Measurements from ENCODE around the gene CYTH1. TPM values are rescaled to one million over a fixed set of nuclear protein-coding genes. Genes with fewer than 3 reads are reported as not detected.

The CYTH1 gene
- total and polyA plus RNA-seq, 5 donors from 2014 or later, result 202 to 487 (median 206) TPM

DNA sequence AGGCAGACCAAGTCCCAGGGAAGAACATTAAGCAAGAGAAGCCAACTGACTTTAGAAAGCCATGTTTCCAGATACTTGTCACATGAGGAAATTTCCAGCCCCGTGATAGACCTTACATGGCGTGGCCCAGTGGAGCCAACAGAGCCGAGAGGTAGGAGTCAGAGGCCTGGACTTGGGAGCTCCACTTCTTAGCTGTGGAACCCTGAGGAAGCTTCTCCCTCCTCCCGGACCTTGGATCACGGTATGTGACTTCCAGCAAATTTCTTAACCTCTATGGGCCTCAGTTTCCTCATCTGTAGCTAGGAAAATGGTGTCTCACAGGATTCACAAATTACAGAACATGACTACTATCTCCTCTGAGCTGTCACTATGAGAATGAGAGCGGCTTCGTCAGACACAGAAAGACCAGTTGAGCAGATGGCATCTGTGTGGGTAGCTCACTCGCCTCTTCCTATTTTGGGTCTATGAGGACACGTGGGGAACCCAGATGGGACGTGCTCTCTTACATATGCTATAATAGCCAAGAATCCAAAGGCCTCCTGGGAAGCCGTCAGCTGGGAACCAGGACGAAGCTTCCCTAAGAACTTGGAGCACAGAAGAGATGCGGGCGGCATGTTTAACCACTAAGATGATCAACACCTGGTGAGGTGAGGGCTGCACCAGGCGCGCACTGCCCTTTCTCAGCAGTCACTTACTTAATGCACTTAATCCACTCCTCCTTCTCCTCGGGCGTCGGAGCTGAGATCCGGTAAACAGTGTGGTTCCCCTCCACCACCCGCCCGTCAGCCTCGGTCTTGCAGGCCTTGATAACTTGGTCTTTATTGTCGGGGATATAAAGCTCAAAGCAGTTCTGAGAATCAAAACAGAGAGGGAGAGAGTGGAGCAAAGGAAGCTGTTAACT lies 102.3 kb downstream of the CYTH1 start:
- H3K4me3 Mint-ChIP-seq, result no peak overlapping the region
- no peak overlapping the region for H3K27ac ChIP-seq (ENCODE audit: insufficient read depth, low read length, poor library complexity, severe bottlenecking)
- DNase-seq, result no peak
- H3K27ac Mint-ChIP-seq, result no peak overlapping the region
- no peaks in the 10 kb centered on the region for H3K4me1 ChIP-seq (ENCODE audit: control insufficient read depth, insufficient read depth, low read length, poor library complexity, severe bottlenecking)
- peaks cover 35% of the 10 kb centered on the region for H3K36me3 Mint-ChIP-seq
- no peaks in the 10 kb centered on the region for H3K27me3 Mint-ChIP-seq
- ATAC-seq (ENCODE audit: low read depth in 2 of 2), result no peak
- peaks cover 0 to 3% (median 0%) of the 10 kb centered on the region in 4 donors for H3K4me1 Mint-ChIP-seq
- H3K27me3 ChIP-seq (ENCODE audit: control insufficient read depth, insufficient read depth, low read length), result no peaks in the 10 kb centered on the region
- H3K4me3 ChIP-seq (ENCODE audit: low read depth, low read length), result no peak overlapping the region
- H3K9me3 Mint-ChIP-seq, result no peaks in the 10 kb centered on the region
- H3K36me3 ChIP-seq (ENCODE audit: control insufficient read depth, insufficient read depth, low read length), result peaks cover 92% of the 10 kb centered on the region
- H3K9me3 ChIP-seq (ENCODE audit: control insufficient read depth in 2 of 2, low read length in 2 of 2), result no peaks in the 10 kb centered on the region

- ATAC-seq (ENCODE audit: low read depth in 2 of 2) (no peak), DNase-seq (no peak)
- no peaks in the 10 kb centered on the region for H3K27me3 ChIP-seq (ENCODE audit: control insufficient read depth, insufficient read depth, low read length)
- peaks cover 41% of the 10 kb centered on the region for H3K36me3 Mint-ChIP-seq
- no peak overlapping the region for H3K27ac ChIP-seq (ENCODE audit: insufficient read depth, low read length, poor library complexity, severe bottlenecking)
- no peaks in the 10 kb centered on the region for H3K9me3 ChIP-seq (ENCODE audit: control insufficient read depth in 2 of 2, low read length in 2 of 2)
- H3K4me1 ChIP-seq (ENCODE audit: control insufficient read depth, insufficient read depth, low read length, poor library complexity, severe bottlenecking), result no peaks in the 10 kb centered on the region
- H3K27ac Mint-ChIP-seq, result no peak overlapping the region
- no peaks in the 10 kb centered on the region for H3K9me3 Mint-ChIP-seq
- H3K36me3 ChIP-seq (ENCODE audit: control insufficient read depth, insufficient read depth, low read length), result peaks cover 93% of the 10 kb centered on the region
- H3K27me3 Mint-ChIP-seq, result no peaks in the 10 kb centered on the region
- H3K4me1 Mint-ChIP-seq, result peaks cover 0 to 3% (median 0%) of the 10 kb centered on the region in 4 donors
- H3K4me3 Mint-ChIP-seq, result no peak overlapping the region
- no peak overlapping the region for H3K4me3 ChIP-seq (ENCODE audit: low read depth, low read length)
Measured at GRCh38 chr17:78678711-78679110, 103.4 kb downstream of the CYTH1 start.

DNA sequence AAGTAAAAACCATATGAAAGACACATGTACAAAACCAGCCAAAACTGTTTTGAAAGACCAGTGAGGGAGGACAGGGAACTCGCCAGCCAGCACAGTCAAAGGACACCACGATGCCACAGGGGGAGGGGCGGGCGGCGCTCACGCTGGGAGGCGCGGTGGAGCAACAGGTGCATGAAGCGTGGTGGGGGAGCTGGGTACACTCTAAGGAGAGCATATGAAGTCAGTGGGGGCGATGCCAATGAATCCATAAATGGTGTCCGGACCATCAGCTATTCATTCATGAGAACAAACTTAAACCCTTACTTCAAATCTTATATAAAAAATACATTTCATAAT lies 103.9 kb downstream of the CYTH1 start:
- H3K4me3 Mint-ChIP-seq, result no peak overlapping the region
- no peaks in the 10 kb centered on the region for H3K9me3 ChIP-seq (ENCODE audit: control insufficient read depth in 2 of 2, low read length in 2 of 2)
- H3K27me3 Mint-ChIP-seq, result no peaks in the 10 kb centered on the region
- ATAC-seq (ENCODE audit: low read depth in 2 of 2), result no peak
- H3K4me1 Mint-ChIP-seq, result peaks cover 0 to 3% (median 0%) of the 10 kb centered on the region in 4 donors
- H3K4me1 ChIP-seq (ENCODE audit: control insufficient read depth, insufficient read depth, low read length, poor library complexity, severe bottlenecking), result no peaks in the 10 kb centered on the region
- no peak overlapping the region for H3K4me3 ChIP-seq (ENCODE audit: low read depth, low read length)
- no peak overlapping the region for H3K27ac Mint-ChIP-seq
- no peaks in the 10 kb centered on the region for H3K27me3 ChIP-seq (ENCODE audit: control insufficient read depth, insufficient read depth, low read length)
- no peak overlapping the region for H3K27ac ChIP-seq (ENCODE audit: insufficient read depth, low read length, poor library complexity, severe bottlenecking)
- peaks cover 41% of the 10 kb centered on the region for H3K36me3 Mint-ChIP-seq
- peaks cover 93% of the 10 kb centered on the region for H3K36me3 ChIP-seq (ENCODE audit: control insufficient read depth, insufficient read depth, low read length)
- no peak for DNase-seq
- H3K9me3 Mint-ChIP-seq, result no peaks in the 10 kb centered on the region

GRCh38 chr17:78677303-78678221 lies 104.5 kb downstream of the CYTH1 start:
- Histone ChIP-seq H3K36me3 (ENCODE audit: control insufficient read depth, insufficient read depth, low read length) (peaks cover 93% of the 10 kb centered on the region), H3K4me3 (ENCODE audit: low read depth, low read length) (no peak overlapping the region), H3K27ac (ENCODE audit: insufficient read depth, low read length, poor library complexity, severe bottlenecking) (no peak overlapping the region), H3K4me1 (ENCODE audit: control insufficient read depth, insufficient read depth, low read length, poor library complexity, severe bottlenecking) (no peaks in the 10 kb centered on the region), H3K27me3 (ENCODE audit: control insufficient read depth, insufficient read depth, low read length) (no peaks in the 10 kb centered on the region), H3K9me3 (ENCODE audit: control insufficient read depth in 2 of 2, low read length in 2 of 2) (no peaks in the 10 kb centered on the region)
- Mint-ChIP-seq H3K4me3 (no peak overlapping the region), H3K27me3 (no peaks in the 10 kb centered on the region), H3K4me1 (peaks cover 0 to 3% (median 0%) of the 10 kb centered on the region in 4 donors), H3K27ac (no peak overlapping the region), H3K9me3 (no peaks in the 10 kb centered on the region), H3K36me3 (peaks cover 39% of the 10 kb centered on the region)
- ATAC-seq (ENCODE audit: low read depth in 2 of 2) (no peak), DNase-seq (no peak)

- Histone ChIP-seq H3K36me3 (ENCODE audit: control insufficient read depth, insufficient read depth, low read length) (peaks cover 91% of the 10 kb centered on the region), H3K4me3 (ENCODE audit: low read depth, low read length) (no peak overlapping the region), H3K27ac (ENCODE audit: insufficient read depth, low read length, poor library complexity, severe bottlenecking) (no peak overlapping the region), H3K4me1 (ENCODE audit: control insufficient read depth, insufficient read depth, low read length, poor library complexity, severe bottlenecking) (no peaks in the 10 kb centered on the region), H3K27me3 (ENCODE audit: control insufficient read depth, insufficient read depth, low read length) (no peaks in the 10 kb centered on the region), H3K9me3 (ENCODE audit: control insufficient read depth in 2 of 2, low read length in 2 of 2) (no peaks in the 10 kb centered on the region)
- Mint-ChIP-seq H3K9me3 (no peaks in the 10 kb centered on the region), H3K27ac (peak overlapping the region in 1 of 3 donors; percentile 9), H3K36me3 (peaks cover 39% of the 10 kb centered on the region), H3K4me3 (peak overlapping the region in 2 of 4 donors; percentile 7 to 11), H3K27me3 (no peaks in the 10 kb centered on the region), H3K4me1 (no peaks in the 10 kb centered on the region)
- ATAC-seq (ENCODE audit: low read depth in 2 of 2), result no peak
- DNase-seq, result no peak
Measured at GRCh38 chr17:78676412-78677302, 105.4 kb downstream of the CYTH1 start.

- H3K27ac Mint-ChIP-seq, result peak overlapping the region in 1 of 3 donors; percentile 66
- DNase-seq (no peak), ATAC-seq (ENCODE audit: low read depth in 2 of 2) (no peak)
- no peak overlapping the region for H3K4me3 Mint-ChIP-seq
- H3K9me3 Mint-ChIP-seq, result no peaks in the 10 kb centered on the region
- Histone ChIP-seq H3K4me1 (ENCODE audit: control insufficient read depth, insufficient read depth, low read length, poor library complexity, severe bottlenecking) (no peaks in the 10 kb centered on the region), H3K27ac (ENCODE audit: insufficient read depth, low read length, poor library complexity, severe bottlenecking) (no peak overlapping the region), H3K36me3 (ENCODE audit: control insufficient read depth, insufficient read depth, low read length) (peaks cover 85% of the 10 kb centered on the region), H3K9me3 (ENCODE audit: control insufficient read depth in 2 of 2, low read length in 2 of 2) (no peaks in the 10 kb centered on the region), H3K27me3 (ENCODE audit: control insufficient read depth, insufficient read depth, low read length) (no peaks in the 10 kb centered on the region), H3K4me3 (ENCODE audit: low read depth, low read length) (no peak overlapping the region)
- H3K4me1 Mint-ChIP-seq, result no peaks in the 10 kb centered on the region
- H3K27me3 Mint-ChIP-seq, result no peaks in the 10 kb centered on the region
- peaks cover 38% of the 10 kb centered on the region for H3K36me3 Mint-ChIP-seq
Measured at GRCh38 chr17:78675836-78676235, 106.2 kb downstream of the CYTH1 start.

DNA sequence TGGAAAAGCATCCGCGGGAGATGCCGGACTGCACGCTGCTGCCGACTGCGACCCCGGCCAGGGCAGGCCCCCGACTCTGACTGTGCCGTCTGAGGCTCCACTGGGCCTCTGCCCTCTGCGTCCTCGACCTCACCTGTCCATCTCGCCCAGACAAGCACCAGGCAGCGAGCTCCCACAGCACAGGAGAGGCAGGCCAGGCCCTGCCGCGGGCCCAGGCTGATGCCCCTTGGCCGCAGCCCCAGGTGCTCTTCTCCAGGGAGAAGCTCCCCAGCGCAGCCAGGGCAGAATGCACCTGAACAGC lies 106.8 kb downstream of the CYTH1 start:
- DNase-seq, result no peak
- H3K4me3 Mint-ChIP-seq, result no peak overlapping the region
- peak overlapping the region in 1 of 3 donors; percentile 66 for H3K27ac Mint-ChIP-seq
- H3K27me3 ChIP-seq (ENCODE audit: control insufficient read depth, insufficient read depth, low read length), result no peaks in the 10 kb centered on the region
- ATAC-seq (ENCODE audit: low read depth in 2 of 2), result no peak
- no peaks in the 10 kb centered on the region for H3K4me1 ChIP-seq (ENCODE audit: control insufficient read depth, insufficient read depth, low read length, poor library complexity, severe bottlenecking)
- no peaks in the 10 kb centered on the region for H3K27me3 Mint-ChIP-seq
- peaks cover 83% of the 10 kb centered on the region for H3K36me3 ChIP-seq (ENCODE audit: control insufficient read depth, insufficient read depth, low read length)
- no peaks in the 10 kb centered on the region for H3K9me3 ChIP-seq (ENCODE audit: control insufficient read depth in 2 of 2, low read length in 2 of 2)
- H3K36me3 Mint-ChIP-seq, result peaks cover 32% of the 10 kb centered on the region
- H3K9me3 Mint-ChIP-seq, result no peaks in the 10 kb centered on the region
- H3K4me1 Mint-ChIP-seq, result peaks cover 0 to under 1% (median 0%) of the 10 kb centered on the region in 4 donors
- H3K4me3 ChIP-seq (ENCODE audit: low read depth, low read length), result no peak overlapping the region
- H3K27ac ChIP-seq (ENCODE audit: insufficient read depth, low read length, poor library complexity, severe bottlenecking), result no peak overlapping the region
